Right renal cortex interstitium (tissue), 3 donors: ENCODE results near the gene COL26A1. TPM values are rescaled to one million over a fixed set of nuclear protein-coding genes. Genes with fewer than 3 reads are reported as not detected.

ENCODE experiments used
- DNase-seq, 3 donors: peaks; one replicate each; pipeline ENCODE4 v3.0.0-alpha.2; 2013; ENCODE audit warnings: low read depth in 3 of 3, low spot score in 2 of 3
- polyA plus RNA-seq, 3 donors: library from polyadenylated mRNA; unstranded; fragments of 120-200 nt; gene quantifications; one replicate each; pipeline ENCODE4 v1.2.1, GENCODE V29; 2013; ENCODE audit not compliant: insufficient read length in 3 of 3

The COL26A1 gene
- polyA plus RNA-seq, 3 donors, result 20.8 to 22.8 (median 21.3) TPM

- DNase-seq, result no peak
These were observed 166.9 kb downstream of the COL26A1 start for GRCh38 chr7:101529560-101529959.

DNA sequence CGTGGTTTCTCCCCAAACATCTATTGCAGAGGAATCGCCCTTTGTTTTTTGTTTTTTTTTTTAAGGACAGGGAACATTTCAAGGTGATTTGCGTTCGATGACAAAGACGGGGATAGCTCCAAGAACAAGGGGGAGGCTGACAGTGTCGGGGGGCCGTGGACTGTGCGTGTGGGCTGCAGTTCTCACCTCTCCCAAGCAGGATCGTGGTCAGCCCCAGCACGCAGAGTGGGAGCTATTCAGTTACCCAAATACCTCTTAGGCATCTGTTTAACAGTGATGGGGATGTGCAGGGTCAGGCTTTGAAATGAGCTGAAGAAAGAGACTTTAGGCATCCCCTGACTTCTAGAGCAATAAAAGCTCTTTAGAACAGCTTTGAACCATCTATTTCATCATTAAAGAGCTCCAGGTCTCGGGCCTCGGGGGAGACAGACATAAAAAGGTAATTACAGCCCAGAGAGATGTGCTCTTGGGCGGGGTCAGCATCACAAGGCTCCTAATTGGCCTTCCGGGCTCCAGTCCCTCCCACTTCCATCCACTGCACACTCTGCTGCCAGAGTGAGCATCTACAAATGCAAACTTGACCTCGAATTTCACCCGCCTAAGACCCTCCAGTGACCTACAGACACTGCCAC lies 169.2 kb downstream of the COL26A1 start:
- no peak for DNase-seq

GRCh38 chr7:101532400-101533102 lies 169.9 kb downstream of the COL26A1 start:
- no peak for DNase-seq

GRCh38 chr7:101533103-101533465 lies 170.4 kb downstream of the COL26A1 start:
- no peak for DNase-seq

GRCh38 chr7:101534015-101534803 lies 171.5 kb downstream of the COL26A1 start:
- DNase-seq, result no peak

GRCh38 chr7:101534873-101535272 lies 172.2 kb downstream of the COL26A1 start:
- DNase-seq, result no peak

DNA sequence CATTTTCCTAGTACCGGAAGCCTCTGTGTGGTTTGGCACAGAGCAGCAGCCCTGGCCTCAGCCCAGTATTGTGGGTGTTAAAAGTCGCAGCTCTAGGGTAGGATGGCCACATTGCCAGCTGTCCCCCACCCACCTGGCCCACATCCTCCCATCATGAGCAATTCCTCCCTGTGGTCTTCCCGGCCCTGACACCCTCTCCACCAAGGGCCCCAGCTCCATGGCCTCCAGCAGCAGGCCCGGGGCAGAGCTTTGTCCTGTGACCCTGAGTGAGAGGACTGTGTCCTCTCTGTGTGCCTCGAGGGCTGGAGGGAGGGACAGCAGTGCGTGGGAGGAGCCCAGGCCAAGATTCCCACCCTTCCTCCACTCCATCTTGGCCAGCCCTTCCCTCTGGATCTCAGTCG lies 172.7 kb downstream of the COL26A1 start:
- DNase-seq, result no peak

DNA sequence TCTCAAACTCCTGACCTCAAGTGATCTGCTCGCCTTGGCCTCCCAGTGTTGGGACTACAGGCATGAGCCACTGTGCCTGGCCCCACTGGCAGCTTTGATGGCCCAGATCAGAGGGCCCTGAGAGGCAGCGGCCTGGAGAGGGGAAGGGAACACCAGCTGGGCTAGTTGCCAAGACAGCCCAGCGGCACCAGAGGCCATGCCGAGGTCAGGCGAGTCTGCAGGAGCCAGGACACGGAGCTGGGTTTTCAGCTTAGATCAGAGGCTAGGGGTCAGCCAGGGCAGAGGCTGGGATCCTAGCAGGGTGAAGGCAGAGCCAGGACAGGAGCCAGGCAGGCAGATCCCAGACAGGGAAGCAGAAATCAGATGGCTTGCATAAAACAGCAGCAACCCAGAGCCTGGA lies 173.6 kb downstream of the COL26A1 start:
- no peak for DNase-seq

DNA sequence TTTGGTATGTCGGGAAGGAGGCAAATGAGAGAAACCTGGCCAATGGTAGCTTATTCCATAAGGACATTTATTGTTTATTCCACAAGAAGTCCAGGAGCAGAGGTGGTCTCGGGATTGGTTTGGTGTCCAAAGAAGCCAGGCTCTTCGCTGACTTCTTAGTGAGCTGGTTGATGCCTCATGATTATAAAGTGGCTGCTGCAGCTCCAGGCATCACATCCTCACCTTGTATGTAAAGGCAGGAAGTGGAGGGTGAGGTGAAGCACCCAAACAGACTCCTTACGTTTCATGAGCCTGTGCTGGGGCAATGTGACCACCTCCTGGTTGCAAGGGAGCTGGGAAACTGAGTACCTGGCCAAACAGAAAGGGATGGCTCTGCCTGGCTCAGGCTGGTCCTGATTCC lies 174.0 kb downstream of the COL26A1 start:
- no peak for DNase-seq

GRCh38 chr7:101537205-101537604 lies 174.5 kb downstream of the COL26A1 start:
- no peak for DNase-seq

- no peak for DNase-seq
These were observed 175.4 kb downstream of the COL26A1 start for GRCh38 chr7:101537935-101538595.

GRCh38 chr7:101538596-101539459 lies 176.2 kb downstream of the COL26A1 start:
- peak in 1 of 3 donors; percentile 31 for DNase-seq

- DNase-seq, result no peak
These were observed 177.1 kb downstream of the COL26A1 start for GRCh38 chr7:101539784-101540183.

DNA sequence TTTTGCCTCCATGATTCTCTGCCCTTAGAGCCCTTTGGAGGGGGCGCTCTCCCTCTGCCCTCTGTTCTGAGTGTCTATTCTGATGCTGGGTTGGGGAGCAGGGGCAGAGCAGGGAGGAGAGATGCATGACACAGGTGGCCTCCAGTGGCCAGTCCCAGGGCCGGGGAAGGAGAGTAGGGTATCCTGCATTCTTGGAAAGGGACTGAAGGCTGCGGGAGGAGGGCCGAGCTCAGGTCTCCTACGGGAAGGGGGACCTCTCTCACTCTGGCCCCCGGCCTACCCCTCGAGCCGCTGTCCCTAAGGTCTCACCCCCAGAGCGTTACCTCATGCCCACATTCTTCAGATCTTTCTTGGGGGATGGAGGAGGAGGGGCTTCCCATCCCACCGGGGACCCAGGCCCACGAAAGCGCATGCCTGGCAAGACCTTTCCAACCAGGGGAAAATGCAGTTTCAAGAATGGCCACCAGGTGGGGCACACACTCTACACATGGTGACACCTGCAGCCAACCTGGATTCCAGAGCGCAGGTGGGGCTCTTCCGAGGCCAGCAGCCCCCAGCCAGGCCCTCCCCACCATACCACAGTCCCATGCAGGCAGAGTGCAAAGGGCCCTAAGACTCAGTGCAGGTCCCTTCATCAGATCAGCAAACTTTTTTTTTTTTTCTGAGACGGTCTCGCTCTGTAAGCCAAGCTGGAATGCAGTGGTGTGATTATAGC lies 180.0 kb downstream of the COL26A1 start:
- peak in 2 of 3 donors; percentile 40 to 45 for DNase-seq

DNA sequence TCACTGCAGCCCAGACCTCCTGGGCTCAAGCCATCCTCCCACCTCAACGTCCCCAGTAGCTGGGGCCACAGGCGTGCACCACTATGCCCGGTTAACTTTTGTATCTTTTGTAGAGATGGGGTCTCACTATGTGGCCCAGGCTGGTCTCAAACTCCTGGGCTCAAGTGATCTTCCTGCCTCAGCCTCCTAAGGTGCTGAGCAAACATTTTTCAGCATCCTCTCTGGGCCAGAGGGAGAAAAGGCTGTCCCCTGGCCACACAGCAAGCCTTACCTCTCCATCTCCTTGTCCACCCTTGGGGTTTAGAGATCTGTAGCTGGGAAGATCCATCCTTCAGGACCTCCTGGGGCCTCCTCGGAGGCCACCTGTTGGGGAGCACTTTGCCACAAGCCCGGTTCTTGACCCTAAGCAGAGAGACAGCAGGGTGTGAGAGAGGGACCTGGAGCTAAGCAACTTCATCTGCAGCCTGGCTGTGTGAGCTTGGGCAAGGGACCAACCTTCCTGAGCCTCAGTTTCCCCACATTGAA lies 180.6 kb downstream of the COL26A1 start:
- no peak for DNase-seq

DNA sequence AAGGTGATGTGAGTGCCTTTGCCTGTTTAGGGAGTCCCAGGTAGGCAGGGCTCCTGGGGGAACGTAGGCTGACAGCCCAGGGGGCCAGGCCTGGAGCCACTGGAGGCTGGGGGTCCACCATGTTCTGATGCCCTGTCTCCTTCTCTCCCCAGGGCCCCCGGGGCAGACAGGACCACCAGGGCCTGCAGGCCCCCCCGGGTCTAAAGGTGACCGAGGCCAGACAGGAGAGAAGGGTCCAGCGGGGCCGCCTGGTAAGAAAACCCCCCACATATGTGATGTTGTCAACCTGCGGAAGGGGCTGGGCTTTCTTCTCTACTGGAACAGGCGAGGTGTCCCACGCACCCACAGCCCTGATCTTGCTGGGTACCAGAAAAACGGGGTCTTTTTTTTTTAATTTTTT lies 181.2 kb downstream of the COL26A1 start:
- no peak for DNase-seq

DNA sequence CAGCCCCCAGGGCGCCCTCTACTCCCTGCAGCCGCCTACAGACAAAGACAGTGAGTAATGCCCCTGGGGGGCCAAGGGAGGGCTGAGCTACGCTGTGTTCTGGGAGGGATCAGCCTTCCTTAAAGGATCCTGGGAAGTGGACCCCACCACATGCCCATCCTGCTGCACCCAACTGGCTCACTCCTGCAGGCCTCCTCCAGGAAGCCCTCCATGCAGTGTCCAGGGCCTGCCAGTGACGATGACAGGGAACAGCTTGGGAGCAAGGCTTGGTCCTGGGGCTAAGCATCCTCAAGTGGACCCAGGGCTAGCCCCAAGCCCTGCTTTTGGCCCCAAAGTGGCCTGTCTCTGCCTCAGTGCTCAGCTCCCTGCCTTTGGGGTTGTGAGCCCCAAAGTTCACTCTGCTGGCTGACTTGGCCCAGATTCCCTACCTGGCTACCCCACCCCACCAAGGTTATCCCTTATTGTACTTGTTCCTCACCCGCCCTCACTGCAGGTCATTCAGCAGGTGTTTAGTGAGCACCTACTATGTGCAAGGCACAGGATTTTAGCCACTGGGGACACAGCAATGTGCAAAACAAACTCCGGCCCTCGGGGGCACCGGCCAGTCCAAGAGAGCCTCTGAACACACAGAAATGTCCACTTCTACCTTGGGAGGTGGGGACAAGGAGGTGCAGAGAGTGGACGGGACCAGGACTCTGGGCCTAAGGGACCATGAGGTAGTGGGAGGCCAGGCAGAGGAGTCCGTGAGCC lies 182.9 kb downstream of the COL26A1 start:
- DNase-seq, result no peak

DNA sequence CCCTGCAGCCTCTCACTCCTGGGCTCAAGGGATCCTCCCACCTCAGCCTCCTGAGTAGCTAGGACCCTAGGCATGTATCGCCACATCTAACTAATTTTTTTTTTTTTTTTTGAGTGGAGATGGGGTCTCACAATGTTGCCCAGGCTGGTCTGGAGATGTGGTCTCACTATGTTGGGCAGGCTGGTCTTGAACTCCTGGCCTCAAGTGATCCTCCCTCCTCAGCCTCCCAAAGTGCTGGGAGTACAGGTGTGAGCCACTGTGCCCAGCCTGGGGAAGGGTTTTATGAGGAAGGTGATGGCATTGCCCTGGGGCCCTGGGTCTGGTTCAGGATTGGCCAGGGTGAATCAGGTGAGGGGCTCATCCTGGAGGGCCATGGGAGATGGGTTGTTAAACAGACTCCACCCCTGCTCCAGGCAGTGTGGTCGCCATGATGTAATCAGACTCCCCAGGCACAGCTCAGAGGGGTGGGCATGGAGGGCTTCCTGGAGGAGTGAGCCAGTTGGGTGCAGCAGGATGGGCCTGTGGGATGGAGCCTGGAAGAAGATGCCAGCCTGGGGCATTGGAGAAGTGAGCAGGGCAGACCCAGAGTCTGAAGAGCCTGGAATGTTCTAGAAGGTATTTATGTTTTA lies 183.7 kb downstream of the COL26A1 start:
- no peak for DNase-seq
